ENCODE data around the gene ACER1.
"Not testable (repeated sequence)": the region's sequence is repeated elsewhere in the genome, so short reads cannot be mapped to it uniquely, and the experiment has no call there.

Gene ACER1

GRCh38 chr19:6360445-6360844 lies 27.0 kb upstream of the ACER1 start:
- H3K9me2 ChIP-seq (replicated peaks; ENCODE audit: low read depth, low read length); H3K9me3 ChIP-seq (ENCODE audit: insufficient read depth, low read depth, low read length); H3K4me2 ChIP-seq (ENCODE audit: low read depth, low read length, poor library complexity, severe bottlenecking); H3K36me3 ChIP-seq (ENCODE audit: insufficient read depth, low read length); H4K20me1 ChIP-seq (ENCODE audit: insufficient read depth, low read length, poor library complexity, severe bottlenecking); H3K4me3 ChIP-seq (ENCODE audit: low read length, poor library complexity, severe bottlenecking); H3K27me3 ChIP-seq (ENCODE audit: insufficient read depth, low read length, poor library complexity, severe bottlenecking); H3K9ac ChIP-seq (ENCODE audit: low read depth, low read length, poor library complexity, severe bottlenecking); H2AFZ ChIP-seq (ENCODE audit: low read length); H3F3A ChIP-seq (ENCODE audit: low read depth): not testable (repeated sequence)
- Histone ChIP-seq H3K79me2 (ENCODE audit: insufficient read depth, low read length) (peaks cover 26% of the 10 kb centered on the region), H3K4me1 (ENCODE audit: insufficient read depth, low read length, poor library complexity, severe bottlenecking) (peaks cover 13% of the 10 kb centered on the region)

DNA sequence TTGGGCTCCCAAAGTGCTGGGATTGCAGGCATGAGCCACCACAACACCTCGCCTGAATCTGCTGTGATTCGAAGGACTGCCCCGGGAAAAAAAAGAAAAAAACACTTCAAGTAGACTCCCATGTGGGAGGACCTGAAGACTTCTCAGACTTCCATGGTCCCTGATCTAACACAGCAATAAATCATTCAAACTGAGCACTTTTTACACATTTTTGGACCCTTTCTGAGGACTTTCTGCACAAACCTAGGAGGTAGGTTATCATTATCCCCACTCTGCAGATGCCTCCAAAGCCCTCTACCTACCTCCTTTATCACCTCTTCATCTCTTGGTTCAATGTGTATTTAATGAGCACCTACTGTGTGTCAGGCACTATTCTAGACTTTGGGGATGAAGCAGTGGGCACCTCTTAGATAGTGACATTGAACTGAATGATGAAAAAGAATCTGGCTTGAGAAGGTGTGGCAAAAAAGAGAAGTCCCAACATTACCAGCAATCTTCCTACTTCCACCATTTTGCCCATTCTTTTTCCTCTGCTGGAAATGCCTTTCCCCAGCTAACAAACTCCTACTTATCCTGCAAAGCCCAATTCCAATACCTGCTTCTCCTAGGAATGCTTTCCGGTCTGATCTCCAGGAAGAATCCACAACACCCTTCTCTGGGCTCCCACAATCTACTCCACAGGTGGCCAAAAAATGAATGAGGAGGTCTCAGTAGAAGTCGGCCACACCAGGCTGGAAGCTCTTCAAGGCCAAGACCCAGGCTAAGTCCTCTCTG lies 26.3 kb upstream of the ACER1 start:
- H3K9me2 ChIP-seq (replicated peaks; ENCODE audit: low read depth, low read length), result no peaks in the 10 kb centered on the region
- peaks cover 26% of the 10 kb centered on the region for H3K79me2 ChIP-seq (ENCODE audit: insufficient read depth, low read length)
- peaks cover 13% of the 10 kb centered on the region for H3K4me1 ChIP-seq (ENCODE audit: insufficient read depth, low read length, poor library complexity, severe bottlenecking)
- no peak overlapping the region for H3K9ac ChIP-seq (ENCODE audit: low read depth, low read length, poor library complexity, severe bottlenecking)
- TF ChIP-seq EZH2phosphoT487 (IDR thresholded peaks at IDR 0.05; ENCODE audit: borderline replicate concordance), result no peak
- TF ChIP-seq, protein P1, sequence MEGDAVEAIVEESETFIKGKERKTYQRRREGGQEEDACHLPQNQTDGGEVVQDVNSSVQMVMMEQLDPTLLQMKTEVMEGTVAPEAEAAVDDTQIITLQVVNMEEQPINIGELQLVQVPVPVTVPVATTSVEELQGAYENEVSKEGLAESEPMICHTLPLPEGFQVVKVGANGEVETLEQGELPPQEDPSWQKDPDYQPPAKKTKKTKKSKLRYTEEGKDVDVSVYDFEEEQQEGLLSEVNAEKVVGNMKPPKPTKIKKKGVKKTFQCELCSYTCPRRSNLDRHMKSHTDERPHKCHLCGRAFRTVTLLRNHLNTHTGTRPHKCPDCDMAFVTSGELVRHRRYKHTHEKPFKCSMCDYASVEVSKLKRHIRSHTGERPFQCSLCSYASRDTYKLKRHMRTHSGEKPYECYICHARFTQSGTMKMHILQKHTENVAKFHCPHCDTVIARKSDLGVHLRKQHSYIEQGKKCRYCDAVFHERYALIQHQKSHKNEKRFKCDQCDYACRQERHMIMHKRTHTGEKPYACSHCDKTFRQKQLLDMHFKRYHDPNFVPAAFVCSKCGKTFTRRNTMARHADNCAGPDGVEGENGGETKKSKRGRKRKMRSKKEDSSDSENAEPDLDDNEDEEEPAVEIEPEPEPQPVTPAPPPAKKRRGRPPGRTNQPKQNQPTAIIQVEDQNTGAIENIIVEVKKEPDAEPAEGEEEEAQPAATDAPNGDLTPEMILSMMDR (conservative IDR thresholded peaks at IDR 0.05; ENCODE audit: low read length), result no peak
- no peak overlapping the region for H3K4me3 ChIP-seq (ENCODE audit: low read length, poor library complexity, severe bottlenecking)
- H3F3A ChIP-seq (ENCODE audit: low read depth), result no peaks in the 10 kb centered on the region; the same call in 1 of the 2 replicates
- H2AFZ ChIP-seq (ENCODE audit: low read length), result no peak overlapping the region
- H3K4me2 ChIP-seq (ENCODE audit: low read depth, low read length, poor library complexity, severe bottlenecking), result no peak overlapping the region
- no peaks in the 10 kb centered on the region; the same call in 1 of the 2 replicates for H3K36me3 ChIP-seq (ENCODE audit: insufficient read depth, low read length)
- H4K20me1 ChIP-seq (ENCODE audit: insufficient read depth, low read length, poor library complexity, severe bottlenecking), result no peaks in the 10 kb centered on the region
- no peaks in the 10 kb centered on the region for H3K27me3 ChIP-seq (ENCODE audit: insufficient read depth, low read length, poor library complexity, severe bottlenecking)
- H3K9me3 ChIP-seq (ENCODE audit: insufficient read depth, low read depth, low read length), result no peaks in the 10 kb centered on the region

GRCh38 chr19:6358003-6358402 lies 24.6 kb upstream of the ACER1 start:
- H3K79me2 ChIP-seq (ENCODE audit: insufficient read depth, low read length), result peaks cover 13% of the 10 kb centered on the region
- no peaks in the 10 kb centered on the region for H3K27me3 ChIP-seq (ENCODE audit: insufficient read depth, low read length, poor library complexity, severe bottlenecking)
- H4K20me1 ChIP-seq (ENCODE audit: insufficient read depth, low read length, poor library complexity, severe bottlenecking), result no peaks in the 10 kb centered on the region
- no peak overlapping the region for H3K4me2 ChIP-seq (ENCODE audit: low read depth, low read length, poor library complexity, severe bottlenecking)
- no peaks in the 10 kb centered on the region for H3K9me2 ChIP-seq (replicated peaks; ENCODE audit: low read depth, low read length)
- H3K4me1 ChIP-seq (ENCODE audit: insufficient read depth, low read length, poor library complexity, severe bottlenecking), result peaks cover 9% of the 10 kb centered on the region
- no peaks in the 10 kb centered on the region for H3K9me3 ChIP-seq (ENCODE audit: insufficient read depth, low read depth, low read length)
- H3K36me3 ChIP-seq (ENCODE audit: insufficient read depth, low read length), result no peaks in the 10 kb centered on the region
- TF ChIP-seq, protein P1 (conservative IDR thresholded peaks at IDR 0.05; ENCODE audit: low read length), result no peak
- TF ChIP-seq EZH2phosphoT487 (IDR thresholded peaks at IDR 0.05; ENCODE audit: borderline replicate concordance), result no peak
- no peak overlapping the region for H3K4me3 ChIP-seq (ENCODE audit: low read length, poor library complexity, severe bottlenecking)
- H3F3A ChIP-seq (ENCODE audit: low read depth), result no peaks in the 10 kb centered on the region; the same call in 1 of the 2 replicates
- no peak overlapping the region for H3K9ac ChIP-seq (ENCODE audit: low read depth, low read length, poor library complexity, severe bottlenecking)
- H2AFZ ChIP-seq (ENCODE audit: low read length), result no peak overlapping the region

GRCh38 chr19:6357174-6357573 lies 23.8 kb upstream of the ACER1 start:
- Histone ChIP-seq H4K20me1 (ENCODE audit: insufficient read depth, low read length, poor library complexity, severe bottlenecking) (no peaks in the 10 kb centered on the region), H3K4me1 (ENCODE audit: insufficient read depth, low read length, poor library complexity, severe bottlenecking) (peaks cover under 1% of the 10 kb centered on the region), H3K79me2 (ENCODE audit: insufficient read depth, low read length) (peaks cover 5% of the 10 kb centered on the region; the same call in 1 of the 2 replicates), H3K4me3 (ENCODE audit: low read length, poor library complexity, severe bottlenecking) (no peak overlapping the region), H3K9ac (ENCODE audit: low read depth, low read length, poor library complexity, severe bottlenecking) (no peak overlapping the region), H3F3A (ENCODE audit: low read depth) (no peaks in the 10 kb centered on the region; the same call in 1 of the 2 replicates), H3K36me3 (ENCODE audit: insufficient read depth, low read length) (no peaks in the 10 kb centered on the region), H3K9me2 (replicated peaks; ENCODE audit: low read depth, low read length) (no peaks in the 10 kb centered on the region), H3K4me2 (ENCODE audit: low read depth, low read length, poor library complexity, severe bottlenecking) (no peak overlapping the region), H3K9me3 (ENCODE audit: insufficient read depth, low read depth, low read length) (no peaks in the 10 kb centered on the region), H3K27me3 (ENCODE audit: insufficient read depth, low read length, poor library complexity, severe bottlenecking) (no peaks in the 10 kb centered on the region), H2AFZ (ENCODE audit: low read length) (no peak overlapping the region)
- no peak for TF ChIP-seq EZH2phosphoT487 (IDR thresholded peaks at IDR 0.05; ENCODE audit: borderline replicate concordance)
- TF ChIP-seq, protein P1 (conservative IDR thresholded peaks at IDR 0.05; ENCODE audit: low read length), result no peak

DNA sequence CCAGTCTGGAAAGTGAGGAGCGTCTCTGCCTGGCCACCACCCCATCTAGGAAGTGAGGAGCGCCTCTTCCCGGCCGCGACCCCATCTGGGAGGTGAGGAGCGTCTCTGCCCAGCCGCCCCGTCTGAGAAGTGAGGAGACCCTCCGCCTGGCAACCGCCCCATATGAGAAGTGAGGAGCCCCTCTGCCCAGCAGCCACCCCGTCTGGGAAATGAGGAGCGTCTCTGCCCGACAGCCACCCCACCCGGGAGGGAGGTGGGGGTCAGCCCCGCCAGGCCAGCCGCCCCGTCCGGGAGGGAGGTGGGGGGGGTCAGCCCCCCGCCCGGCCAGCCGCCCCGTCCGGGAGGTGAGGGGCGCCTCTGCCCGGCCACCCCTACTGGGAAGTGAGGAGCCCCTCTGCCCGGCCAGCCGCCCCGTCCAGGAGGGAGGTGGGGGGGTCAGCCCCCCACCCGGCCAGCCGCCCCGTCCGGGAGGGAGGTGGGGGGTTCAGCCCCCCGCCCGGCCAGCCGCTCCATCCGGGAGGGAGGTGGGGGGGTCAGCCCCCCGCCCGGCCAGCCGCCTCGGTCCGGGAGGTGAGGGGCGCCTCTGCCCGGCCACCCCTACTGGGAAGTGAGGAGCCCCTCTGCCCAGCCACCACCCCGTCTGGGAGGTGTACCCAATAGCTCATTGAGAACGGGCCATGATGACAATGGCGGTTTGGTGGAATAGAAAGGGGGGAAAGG lies 22.1 kb upstream of the ACER1 start:
- not testable (repeated sequence) for H3K79me2 ChIP-seq (ENCODE audit: insufficient read depth, low read length); H3K36me3 ChIP-seq (ENCODE audit: insufficient read depth, low read length); H3K9ac ChIP-seq (ENCODE audit: low read depth, low read length, poor library complexity, severe bottlenecking); H3K9me3 ChIP-seq (ENCODE audit: insufficient read depth, low read depth, low read length); H3K27me3 ChIP-seq (ENCODE audit: insufficient read depth, low read length, poor library complexity, severe bottlenecking); H3K4me1 ChIP-seq (ENCODE audit: insufficient read depth, low read length, poor library complexity, severe bottlenecking); H2AFZ ChIP-seq (ENCODE audit: low read length); H3K4me2 ChIP-seq (ENCODE audit: low read depth, low read length, poor library complexity, severe bottlenecking); H3K9me2 ChIP-seq (replicated peaks; ENCODE audit: low read depth, low read length); H4K20me1 ChIP-seq (ENCODE audit: insufficient read depth, low read length, poor library complexity, severe bottlenecking); H3K4me3 ChIP-seq (ENCODE audit: low read length, poor library complexity, severe bottlenecking); H3F3A ChIP-seq (ENCODE audit: low read depth)
